NK-92 (cell line): ENCODE results near the gene CPT1A.

Experiments
- DNase-seq: peaks from one replicate; lab custom pipeline; 2025; ENCODE audit not compliant: unreplicated experiment; lab: John Stamatoyannopoulos, UW

Gene CPT1A

DNA sequence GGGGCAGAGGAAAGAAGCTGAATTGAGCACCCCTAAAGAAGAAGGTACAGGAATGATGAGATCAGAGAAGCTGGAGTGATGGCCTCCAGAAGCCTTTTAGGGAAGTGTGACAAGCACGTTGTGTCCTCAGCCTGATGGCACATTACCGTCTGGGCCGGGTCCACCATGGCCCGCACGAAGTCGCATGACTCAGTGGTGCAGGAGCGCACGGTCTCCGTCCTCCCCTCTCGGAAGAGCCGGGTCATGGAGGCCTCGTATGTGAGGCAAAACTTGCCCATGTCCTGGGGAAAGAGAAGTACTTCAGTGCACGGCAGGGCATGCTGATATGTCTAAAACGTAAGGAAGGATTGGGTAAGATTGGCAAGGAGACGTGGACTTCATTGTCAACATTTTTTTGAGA lies 79.2 kb downstream of the CPT1A start:
- no peak for DNase-seq

- no peak for DNase-seq
Observed at GRCh38 chr11:68761801-68762200, 79.9 kb downstream of the CPT1A start.

DNA sequence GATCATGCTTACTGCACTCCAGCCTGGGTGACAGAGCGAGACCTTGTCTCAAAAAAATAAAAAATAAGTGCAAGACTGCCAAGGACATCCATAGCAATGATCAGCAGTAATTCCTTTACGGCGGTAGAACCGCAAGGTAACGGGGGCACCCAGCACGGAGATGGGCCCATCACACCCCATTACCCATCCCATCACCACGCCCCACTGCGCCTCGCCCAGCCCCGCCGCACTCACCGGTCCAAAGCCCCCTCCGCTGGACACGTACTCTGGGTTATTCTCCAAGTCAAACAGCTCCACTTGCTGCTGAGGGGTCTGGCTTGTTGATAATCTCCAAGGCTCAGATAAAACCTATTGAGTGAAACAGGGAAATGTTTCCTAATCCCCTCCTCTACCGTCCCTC lies 81.7 kb downstream of the CPT1A start:
- no peak for DNase-seq

DNA sequence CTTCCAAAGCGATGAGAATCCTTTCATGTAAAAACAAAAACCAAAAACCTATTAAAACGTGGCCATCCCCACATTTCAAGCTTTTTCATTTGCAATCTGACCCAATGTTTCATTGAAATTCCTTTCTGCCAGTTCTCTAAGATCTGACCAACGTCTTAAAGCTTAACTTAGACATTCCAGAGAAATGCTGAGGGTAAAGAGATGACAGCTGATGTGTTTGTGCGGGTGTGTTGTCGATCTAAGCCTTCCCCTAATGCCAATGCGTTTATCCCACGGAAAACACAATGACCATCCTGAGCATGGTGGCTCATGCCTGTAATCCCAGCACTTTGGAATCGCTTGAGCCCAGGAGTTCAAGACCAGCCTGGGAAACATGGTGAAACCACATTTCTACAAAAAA lies 84.0 kb downstream of the CPT1A start:
- no peak for DNase-seq

DNA sequence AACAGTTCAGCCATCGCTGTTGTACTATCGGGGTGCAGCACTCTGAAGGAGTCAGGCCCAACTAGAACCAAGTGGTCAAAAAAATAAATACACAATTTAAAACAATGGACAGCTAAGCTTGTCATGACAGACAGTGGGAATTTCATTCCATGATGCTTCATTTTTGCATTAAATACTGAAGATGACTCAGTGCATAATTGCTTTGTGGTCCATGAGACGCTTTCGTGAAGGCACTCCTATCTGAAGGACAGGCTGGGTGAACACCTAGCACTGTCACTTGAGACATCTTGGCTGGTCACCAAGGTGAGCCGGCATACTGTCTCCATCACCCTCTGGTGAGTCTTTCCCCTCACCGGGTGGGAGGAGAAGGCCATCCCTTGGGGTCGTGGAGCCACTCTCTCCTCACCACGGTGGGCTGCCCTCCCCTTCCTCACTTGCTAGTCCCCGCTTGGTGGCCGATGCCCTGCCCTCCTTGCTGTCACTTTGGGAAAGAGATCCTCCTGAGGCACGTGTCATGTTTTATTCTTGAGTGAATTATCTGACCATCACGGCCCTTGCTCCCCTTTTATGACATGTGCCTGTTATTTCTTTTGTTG lies 85.4 kb downstream of the CPT1A start:
- no peak for DNase-seq

DNA sequence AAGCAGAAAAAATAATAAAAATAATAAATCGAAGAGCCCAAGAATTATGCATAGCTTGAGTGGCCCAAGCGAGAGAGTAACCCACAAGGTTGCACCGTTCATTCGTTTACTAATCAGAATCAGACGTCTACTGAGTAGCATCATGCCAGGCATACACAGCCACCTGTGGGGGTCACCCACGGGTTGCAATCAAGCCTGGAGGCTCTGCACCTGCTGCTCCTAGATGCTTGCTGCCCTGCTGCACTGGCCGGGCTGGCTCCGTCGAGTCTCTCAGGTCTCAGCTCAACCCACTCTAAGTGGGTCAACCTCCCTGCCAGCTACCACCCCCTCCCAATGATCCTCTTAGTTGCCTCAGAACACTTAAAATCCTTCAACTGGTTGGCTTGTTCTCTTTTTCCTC lies 88.4 kb downstream of the CPT1A start:
- no peak for DNase-seq

- no peak for DNase-seq
Observed at GRCh38 chr11:68751331-68751856, 90.3 kb downstream of the CPT1A start, which contains the start of gene TESMIN. TSS of gene TESMIN (minus strand) at chr11:68751520. CDS start at chr11:68750660, 860 bp downstream.

GRCh38 chr11:68751004-68751325 lies 90.8 kb downstream of the CPT1A start:
- DNase-seq = no peak

- DNase-seq = no peak
Observed at GRCh38 chr11:68750195-68751003, 91.3 kb downstream of the CPT1A start.

DNA sequence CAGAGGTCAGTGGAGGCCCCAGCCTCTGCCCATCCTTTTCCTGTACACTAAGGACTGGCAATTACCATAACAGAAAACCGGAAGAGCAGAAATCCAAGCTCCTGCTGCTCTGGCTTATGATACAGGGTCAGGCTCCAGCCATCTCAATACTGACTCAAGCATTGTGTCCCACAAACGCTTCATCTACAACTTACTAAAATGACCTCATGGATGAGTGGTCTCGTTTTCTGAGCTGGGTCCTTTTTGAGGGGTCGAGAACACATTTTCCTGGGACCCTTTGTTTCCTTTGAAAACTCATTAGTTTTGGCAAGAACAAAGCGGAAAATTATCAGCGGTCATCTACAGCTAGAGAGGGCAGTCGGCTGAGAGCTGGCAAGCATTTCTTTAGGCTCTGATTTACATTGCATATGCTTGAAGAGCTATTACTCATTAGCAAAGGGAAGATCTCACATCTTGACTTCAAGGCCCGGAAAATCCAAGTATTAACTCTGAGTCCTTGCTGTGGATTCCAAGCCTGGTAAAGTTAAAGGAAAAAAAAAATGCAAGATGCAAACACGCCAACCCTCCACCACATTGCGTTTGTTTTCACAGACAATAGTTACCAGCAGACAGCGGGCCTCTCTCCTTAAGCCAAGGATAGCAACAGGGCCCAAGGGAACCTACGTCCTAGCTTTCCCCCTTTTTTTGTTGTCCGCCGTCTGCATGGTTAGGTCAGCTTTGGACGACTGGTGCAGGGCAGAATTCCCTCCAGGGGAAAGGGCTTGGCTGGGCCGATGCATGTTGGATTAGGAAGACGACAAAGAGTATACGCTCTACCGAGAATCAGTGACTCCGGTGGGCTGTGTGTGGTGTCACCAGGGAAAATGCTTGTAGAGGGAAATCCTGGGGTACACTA lies 92.2 kb downstream of the CPT1A start:
- DNase-seq = no peak

DNA sequence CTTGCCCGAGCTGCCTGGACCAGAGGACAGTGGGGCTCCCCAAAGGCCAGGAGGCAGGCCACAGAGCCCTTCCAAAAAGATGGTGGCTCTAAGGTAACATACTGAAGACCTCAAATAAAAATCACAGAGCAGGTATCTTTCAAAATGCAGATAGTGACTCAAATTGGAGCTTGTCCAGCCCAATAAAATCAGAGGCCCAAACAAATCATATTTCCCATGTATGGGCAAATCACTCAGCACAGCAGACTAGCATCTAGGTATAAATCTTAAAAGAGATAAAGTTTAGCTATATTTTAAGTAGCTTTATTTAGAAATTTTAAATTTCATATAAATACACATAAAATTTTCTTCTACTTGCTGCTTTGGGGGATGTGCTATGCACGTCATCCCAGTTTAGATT lies 93.7 kb downstream of the CPT1A start:
- no peak for DNase-seq

DNA sequence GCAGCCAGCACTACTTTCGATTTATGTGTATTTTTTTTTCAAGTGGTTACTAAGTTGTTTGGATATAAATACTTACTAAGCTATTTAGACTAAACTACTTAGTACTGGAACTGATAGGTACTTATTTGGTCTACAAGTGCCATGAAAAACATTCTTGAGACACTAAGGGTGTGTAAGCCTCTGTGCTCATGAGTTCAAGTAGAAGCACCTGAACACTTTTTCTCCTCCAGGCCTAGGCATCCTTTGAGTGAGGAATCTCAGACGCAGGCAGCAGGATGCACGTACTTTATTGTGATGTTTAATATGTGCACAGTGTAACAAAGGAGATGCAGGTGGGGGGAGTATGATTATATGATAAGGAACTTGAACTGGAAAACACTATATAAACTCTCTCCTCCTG lies 98.2 kb downstream of the CPT1A start:
- DNase-seq = no peak

DNA sequence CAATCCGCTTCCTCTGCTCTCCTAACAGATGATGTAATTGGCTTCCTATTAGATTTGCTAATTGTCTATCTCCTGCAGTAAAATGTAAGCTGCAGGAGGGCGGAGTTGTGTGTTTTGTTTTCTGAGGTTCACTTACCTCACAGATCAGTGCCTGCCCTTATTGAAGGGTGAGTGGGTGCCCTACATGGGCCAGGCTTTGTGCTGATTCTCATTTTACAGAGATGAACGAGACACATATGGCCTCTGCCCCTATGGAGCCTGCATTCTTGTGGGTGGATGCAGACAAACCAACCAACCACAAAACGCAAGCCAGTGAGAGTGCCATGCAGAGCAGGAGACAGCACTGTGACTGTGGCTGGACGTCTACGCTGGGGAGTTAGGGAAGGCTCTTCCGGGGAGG lies 100.3 kb downstream of the CPT1A start:
- DNase-seq = no peak

- no peak for DNase-seq
Observed at GRCh38 chr11:68735646-68736045, 106.1 kb downstream of the CPT1A start.

DNA sequence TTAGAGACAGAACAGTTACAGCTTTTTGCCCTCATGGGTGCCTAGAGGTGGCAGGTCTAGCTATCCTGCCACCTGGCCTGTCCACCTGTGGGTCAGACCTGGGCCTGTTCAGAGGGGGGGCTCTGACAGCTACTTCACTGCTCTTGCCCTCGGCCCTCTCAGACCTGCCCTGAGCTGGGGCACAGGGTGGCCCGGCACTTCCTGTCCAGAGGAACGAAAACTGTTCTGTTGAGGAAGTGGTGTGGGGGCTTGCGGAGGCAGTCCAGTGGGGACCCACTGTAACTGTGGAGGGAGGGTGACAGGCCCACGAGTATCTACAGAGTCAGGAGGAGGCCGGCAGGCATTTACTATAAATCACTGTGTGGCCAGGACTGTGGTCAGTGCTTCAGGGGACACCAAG lies 106.6 kb downstream of the CPT1A start:
- no peak for DNase-seq

GRCh38 chr11:68734111-68734510 lies 107.6 kb downstream of the CPT1A start:
- DNase-seq = no peak

DNA sequence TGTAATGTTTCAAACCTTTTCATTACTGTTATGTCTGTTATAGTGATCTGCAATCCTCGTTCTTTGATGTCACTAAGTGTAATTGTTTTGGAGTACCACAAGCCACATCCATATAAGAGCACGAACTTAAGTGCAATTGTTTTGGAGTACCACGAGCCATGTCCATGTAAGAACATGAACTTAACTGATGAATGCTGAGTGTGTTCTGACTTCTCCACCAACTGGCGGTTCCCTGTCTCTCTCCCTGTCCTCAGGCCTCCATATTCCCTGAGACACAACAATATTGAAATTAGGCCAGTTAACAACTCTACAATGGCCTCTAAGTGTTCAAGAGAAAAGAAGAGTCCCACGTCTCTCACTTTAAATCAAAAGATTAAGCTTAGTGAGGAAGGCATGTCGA lies 113.9 kb downstream of the CPT1A start:
- DNase-seq = no peak

DNA sequence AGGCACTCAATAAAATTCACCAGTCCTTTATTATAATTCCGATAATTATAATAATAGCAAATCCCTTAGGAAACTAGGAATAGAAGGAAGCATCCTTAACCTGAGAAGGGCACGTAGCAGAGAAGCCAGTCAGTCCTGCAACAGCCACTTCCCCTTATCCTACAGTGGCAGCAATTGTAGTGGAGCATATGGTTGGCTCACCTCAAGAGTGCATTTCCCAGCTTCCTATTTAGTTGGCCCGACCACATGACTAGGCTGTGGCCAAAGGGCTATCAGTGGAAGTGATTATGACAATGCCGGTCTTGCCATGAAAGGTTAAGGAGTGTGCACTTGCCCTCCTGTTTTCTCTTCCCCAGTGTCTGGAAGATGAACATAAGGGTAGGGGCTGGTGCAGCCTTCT lies 117.4 kb downstream of the CPT1A start:
- DNase-seq = no peak

GRCh38 chr11:68722143-68722542 lies 119.6 kb downstream of the CPT1A start:
- no peak for DNase-seq

DNA sequence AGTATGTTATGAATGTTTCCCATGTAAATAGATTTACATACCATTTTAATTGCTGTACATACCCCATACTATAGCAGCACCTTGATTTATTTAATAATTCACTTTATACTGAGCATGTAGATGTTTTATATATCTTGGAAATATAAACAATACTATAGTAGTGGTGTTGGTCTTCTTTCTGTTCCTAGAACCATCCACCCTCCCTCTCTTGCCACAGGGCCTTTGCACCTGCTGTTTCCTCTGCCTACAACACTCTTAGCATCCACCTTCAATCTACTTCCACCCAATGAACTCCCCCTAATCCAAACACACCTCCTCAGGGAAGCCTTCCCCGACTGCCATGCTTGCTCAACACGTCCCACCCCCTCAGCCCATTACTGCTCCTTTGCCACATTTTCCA lies 120.6 kb downstream of the CPT1A start:
- no peak for DNase-seq

- DNase-seq = no peak
Observed at GRCh38 chr11:68715456-68716122, 126.1 kb downstream of the CPT1A start.
